ENCODE measurements around the gene PDCD11.
A peak's percentile ranks its signal among the peaks of the same experiment; 100 is the strongest.
"Not testable (repeated sequence)": the region's sequence is repeated elsewhere in the genome, so short reads cannot be mapped to it uniquely, and the experiment has no call there.

The PDCD11 gene

DNA sequence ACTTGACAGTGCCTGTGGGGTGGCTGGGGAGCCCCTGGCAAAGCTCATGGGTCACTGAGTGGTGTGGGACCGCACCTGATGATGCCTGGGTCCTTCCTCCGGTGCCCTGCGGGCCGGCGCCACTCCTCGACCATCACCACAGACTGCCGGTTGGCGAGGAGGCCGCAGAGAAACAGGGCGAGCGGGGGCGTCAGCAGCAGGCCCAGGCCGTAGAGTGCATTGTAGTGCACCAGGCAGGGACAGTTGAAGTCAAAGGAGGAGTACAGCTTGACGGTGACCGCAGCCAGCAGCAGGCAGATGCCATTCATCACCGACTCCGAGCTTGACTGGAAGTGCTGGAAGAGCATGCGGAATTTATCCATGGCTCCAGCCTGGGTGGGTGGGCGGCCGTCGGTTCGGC, 82.2 kb downstream of the PDCD11 start:
- no peak for DNase-seq

DNA sequence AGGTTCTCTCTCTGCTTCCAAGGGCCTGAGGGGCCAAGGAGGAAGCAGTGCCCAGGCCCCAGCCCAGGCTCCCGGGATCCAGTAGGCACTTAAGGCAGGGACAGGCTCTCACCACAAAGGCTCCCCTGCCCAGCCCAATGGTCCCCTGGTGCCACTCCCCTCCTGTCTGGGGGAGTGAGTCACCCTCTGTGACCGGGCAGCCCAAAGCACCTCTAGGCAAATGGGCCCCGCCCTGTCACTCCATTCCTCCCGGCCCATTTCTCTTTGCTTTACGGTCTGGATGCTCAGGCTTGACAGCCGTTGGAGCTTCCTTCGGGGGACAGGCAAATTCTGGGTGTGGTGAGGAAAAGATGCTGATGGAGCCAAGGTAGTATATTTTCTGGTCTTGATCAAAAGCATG, 82.7 kb downstream of the PDCD11 start, which contains the start of gene CALHM3:
CALHM3 (minus strand) TSS at position 106 of the 400 bp plus-strand sequence. CDS start 208 bp downstream, outside the sequence.
- no peak for DNase-seq

DNA sequence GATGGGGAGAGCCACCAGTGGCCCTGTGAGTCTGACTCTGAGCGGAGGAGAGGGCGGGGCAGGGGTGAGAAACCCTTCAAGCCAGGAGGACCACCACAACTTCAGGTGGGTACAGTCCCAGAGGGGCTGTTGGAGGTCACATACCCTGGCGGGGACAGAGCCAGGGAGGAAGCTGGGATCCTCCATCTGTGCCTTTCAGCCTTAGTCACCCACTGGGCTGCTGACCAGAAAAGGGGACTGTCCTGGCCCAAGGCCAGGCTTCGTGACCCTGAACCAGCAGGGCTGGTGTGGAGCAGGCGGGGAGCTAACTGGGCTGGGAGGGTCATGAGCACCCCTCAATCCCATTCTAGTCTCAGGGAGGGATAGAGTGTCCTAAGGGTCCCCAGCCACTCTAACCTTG, 84.1 kb downstream of the PDCD11 start:
- DNase-seq, result no peak

DNA sequence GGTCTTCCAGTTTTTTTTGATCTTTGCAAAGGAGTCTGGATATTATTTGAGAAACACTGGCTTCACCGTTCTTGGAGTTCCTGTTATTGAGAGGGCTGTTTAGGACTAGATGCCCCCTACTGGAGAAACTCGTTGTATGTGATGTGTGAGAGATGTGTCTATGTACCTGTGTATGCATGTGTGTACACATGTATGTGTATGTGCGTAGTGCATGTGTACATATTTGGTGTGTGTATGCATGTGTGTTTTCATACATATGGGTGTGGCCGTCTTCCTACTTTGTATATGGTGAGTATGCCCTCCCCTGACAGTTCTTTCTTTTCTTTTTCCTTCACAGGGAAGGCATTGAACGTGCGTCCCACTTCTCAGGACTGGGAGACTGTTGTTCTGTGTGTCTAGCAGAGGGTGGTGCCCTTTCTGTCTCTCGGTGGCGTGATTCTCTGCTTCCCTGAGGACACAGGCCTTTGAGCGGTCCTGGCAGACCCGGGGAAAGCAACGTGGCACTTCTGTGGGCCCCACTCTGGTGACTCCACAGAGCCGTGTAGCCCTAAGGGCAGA, 85.6 kb downstream of the PDCD11 start:
- peak; percentile 88 for DNase-seq

DNA sequence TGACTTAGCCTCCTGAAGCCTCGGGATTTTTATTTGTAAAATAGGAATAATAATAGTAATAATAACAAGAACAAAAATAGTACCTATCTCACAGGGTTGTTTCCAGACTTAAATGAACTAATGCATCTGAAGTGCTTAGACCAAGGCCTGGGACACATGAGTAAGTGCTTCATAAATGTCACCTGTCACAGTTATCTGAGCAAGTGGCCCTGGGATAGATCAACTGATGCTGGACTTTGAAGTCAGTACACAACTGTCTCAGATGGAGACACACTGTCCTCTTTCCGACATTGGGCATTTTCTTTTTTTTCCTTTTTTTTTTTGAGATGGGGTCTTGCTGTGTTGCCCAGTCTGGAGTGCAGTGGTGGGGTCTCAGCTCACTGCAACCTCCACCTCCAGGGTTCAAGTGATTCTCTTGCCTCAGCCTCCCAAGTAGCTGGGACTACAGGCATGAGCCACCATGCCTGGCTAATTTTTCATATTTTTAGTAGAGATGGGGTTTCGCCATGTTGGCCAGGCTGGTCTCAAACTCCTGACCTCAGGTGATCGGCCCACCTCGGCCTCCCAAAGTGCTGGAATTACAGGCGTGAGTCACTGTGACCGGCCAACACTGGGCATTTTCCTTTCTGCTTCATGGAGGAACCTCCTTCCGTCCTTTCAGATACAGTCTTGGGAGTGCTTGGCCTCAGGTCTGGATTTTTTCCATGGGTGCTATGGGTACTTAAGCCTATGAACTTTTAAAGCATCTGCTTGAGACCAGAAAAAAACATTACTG, 90.4 kb downstream of the PDCD11 start:
- not testable (repeated sequence) for DNase-seq

DNA sequence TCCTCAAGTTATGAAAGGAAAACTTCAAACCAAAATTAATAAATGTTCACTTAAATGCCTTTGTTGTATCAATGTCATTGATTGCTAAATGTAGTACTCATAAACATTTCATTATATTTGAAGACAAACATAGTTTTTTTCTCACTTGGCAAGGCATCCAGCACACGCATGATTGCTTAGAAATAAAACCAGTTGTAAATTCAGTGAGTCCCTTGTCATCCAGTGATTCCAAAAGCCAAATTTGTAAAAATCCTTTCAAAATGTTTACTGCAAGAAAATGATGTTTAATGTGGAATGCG, 90.9 kb downstream of the PDCD11 start:
- DNase-seq, result no peak

DNA sequence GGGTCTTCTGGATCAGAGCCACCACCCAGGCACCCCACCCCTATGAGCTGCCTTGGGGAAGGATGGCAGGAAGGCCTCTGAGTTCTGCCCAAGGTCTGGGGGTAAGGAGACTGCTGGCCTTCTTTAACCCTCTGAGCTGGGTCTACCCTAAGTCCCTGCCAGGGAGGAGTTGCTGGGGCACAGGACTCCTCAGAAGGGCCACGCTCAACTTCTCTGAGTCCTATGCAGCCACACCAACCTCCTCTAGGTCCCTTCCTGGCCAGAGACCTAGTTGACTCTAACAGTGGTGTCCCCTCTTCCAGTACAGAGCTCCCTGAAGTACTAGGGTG, 94.5 kb downstream of the PDCD11 start:
- DNase-seq, result no peak

DNA sequence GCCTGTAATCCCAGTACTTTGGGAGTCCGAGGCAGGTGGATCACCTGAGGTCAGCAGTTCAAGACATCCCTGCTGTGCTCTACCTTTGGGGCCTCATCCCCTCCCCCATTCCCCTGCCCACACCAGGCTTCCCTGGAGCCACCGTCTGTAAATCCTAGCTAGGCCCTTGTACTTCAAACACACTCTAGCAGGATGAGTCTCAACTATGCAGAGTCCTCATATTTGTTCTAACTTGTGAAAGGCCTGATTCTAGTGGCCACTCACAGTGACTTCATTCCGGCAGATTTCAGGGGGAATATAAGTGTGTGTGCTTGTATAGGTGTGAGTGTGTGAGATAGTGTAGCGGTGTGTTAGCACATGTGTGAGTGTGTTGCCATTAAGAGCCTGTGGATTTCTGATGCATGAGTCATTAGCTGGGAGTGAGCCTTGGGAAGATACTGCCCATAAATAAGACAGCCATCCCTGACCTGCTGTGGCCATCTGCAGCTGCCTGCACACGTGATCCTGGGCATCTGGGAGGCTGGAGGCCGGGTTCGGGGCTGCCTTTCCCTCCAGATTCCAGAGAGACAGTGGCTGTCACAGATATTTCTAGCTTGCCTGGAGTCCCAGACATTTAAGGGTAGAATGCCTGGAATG, 95.4 kb downstream of the PDCD11 start:
- peak; percentile 90 for DNase-seq

DNA sequence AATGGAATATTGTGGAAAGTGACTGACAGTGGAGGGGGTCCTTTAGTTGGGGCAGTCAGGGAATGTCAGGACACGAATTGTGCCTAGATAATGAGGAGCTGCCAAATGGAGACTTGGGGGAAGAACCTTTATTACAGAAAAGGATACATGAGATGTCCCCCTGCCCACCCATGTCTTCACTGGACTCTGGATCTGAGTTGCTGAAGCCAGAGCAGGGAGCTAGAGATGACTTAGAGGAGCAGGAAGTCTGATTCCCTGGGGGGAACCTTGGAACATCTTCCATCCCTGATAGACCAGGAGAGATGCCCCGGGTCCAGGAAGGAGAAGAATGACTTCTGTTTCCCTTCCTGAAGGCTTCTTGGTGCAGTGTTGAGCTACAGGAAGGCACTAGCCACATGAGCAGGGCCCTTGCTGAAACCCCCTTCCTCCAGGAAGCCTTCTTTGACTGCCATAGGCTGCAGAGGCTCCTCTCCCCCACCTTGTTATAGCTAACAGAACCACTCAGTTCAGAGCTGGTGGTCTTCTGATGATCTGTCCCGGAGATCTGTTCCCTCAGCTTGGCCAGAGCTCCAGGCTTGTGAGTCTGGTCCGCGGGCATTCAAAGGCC, 96.3 kb downstream of the PDCD11 start:
- DNase-seq, result no peak

DNA sequence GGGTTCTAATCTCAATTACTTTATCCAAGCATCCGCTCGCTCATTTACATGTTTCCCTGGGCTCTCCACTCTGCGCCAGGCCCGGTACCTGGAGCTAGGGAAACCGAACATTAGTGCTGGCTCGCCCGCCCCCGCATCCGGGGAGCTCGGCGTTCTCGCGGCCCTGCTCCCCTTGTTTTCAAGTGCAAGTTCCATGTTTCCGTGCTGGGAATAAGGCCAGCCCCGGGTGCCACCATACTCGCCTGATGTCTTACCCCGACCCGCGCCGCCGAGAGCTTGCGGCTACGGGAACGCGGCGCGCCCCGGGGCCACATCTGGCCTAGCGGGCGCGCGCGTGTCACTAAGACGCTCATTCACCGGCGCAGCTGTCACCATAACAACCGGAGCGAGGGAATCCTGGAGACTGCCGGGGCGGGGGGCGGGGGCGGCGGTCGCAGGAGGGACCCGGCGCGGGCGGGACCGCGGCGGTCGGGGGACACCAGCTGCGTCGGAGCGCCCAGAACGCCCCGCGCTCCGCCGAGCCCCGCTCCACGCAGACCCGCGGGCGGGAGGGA, 97.0 kb downstream of the PDCD11 start, which contains the start of gene NEURL1:
NEURL1 (plus strand) TSS at position 344 of the 554 bp plus-strand sequence. CDS start 683 bp downstream, outside the sequence.
- peak; percentile 73 for DNase-seq

DNA sequence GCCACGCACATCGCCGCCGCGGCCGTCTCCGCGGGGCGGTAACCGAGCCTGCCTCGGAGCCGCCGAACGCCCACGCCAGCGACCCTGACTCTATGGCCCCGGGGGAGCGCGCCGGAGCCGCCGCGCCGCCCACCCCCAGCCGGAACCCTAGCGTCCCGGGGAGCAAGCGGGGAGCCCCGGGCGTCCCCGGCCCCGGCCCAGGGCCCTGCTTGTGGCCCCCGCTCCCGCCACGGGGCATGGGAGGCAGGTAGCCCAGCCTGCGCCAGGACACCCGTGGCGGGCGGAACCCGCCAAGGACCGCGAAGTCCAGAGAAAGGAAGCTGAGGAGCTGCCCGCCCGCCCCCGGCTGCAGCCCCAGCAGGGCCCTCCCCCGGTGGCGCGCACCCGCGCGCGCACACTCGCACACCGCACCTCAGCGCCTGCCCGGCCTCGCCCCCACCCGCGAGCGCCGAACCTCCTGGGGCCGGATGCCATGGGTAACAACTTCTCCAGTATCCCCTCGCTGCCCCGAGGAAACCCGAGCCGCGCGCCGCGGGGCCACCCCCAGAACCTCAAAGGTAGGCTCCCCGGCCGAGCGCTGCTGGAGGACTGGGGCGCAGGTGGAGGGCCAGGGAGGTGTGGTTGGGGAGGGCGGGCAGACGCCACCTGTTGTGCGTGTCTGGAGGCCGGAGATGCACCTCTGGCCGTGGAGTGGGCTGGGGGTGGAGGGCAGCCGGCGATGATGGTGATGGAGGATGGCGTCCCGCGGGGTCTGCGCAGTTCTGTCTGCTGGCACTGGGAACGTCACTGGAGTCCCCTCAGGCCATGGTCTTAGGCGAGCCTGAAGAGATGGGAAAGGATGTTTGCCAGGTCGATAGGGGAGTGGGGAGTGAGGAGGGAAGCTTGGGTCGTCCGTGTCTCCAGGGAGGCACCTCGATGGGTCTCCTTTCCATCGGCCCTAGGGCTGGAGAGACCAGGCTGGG, 97.8 kb downstream of the PDCD11 start:
- no peak for DNase-seq

DNA sequence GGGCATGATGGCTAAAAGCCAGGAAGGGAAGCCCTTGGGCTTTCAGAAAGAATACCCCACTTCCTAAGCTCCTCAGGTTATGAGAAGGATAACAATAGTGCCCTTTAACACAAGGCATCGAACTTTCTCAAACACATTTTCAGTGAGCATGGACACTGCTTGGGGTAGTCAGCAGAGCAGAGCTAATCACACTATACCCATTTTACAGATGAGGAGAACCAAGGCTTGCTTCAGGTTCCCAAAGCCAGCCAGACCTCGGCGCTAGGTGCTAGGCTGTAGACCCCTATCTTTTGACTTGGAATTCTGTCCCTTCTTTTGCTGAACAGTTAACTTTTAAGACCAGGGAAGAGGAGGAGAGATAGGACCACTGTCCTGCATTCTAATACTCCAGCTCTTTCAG, 98.9 kb downstream of the PDCD11 start:
- DNase-seq, result no peak
